HG03097 (cell line): ENCODE results near the gene NUDT16.

Experiments
- ATAC-seq: cut with Tn5 transposase; IDR thresholded peaks from one replicate; pipeline ENCODE4 v1.9.1; 2021; ENCODE audit not compliant: unreplicated experiment, low FRiP score

NUDT16 gene

GRCh38 chr3:131435000-131435399 lies 53.4 kb downstream of the NUDT16 start:
- ATAC-seq, result no peak
